Trophoblast cell (in vitro differentiated cells and primary cell): ENCODE data around the gene GSTP1.

Source experiments
- DNase-seq, 2 donors: peaks; one replicate each; pipeline ENCODE4 v3.0.0-alpha.2; 2016
- H2AFZ ChIP-seq: 2 replicates; pipeline ENCODE4 v1.6.1; 2013; ENCODE audit warnings: low read length, moderate library complexity, mild to moderate bottlenecking; ENCODE audit not compliant: insufficient read depth, poor library complexity
- H2AK5ac ChIP-seq: 2 replicates; pipeline ENCODE4 v1.6.1; 2013; ENCODE audit warnings: mild to moderate bottlenecking, low read length
- H2BK120ac ChIP-seq: 2 replicates; pipeline ENCODE4 v1.6.1; 2013; ENCODE audit warnings: low read length, mild to moderate bottlenecking, moderate library complexity; ENCODE audit not compliant: insufficient read depth, poor library complexity
- H2BK12ac ChIP-seq: 2 replicates; pipeline ENCODE4 v1.6.1; 2013; ENCODE audit warnings: mild to moderate bottlenecking, low read length, moderate library complexity
- H2BK5ac ChIP-seq: 2 replicates; pipeline ENCODE4 v1.6.1; 2013; ENCODE audit warnings: low read length, low read depth, moderate library complexity, mild to moderate bottlenecking; ENCODE audit not compliant: poor library complexity
- H3K14ac ChIP-seq: 2 replicates; pipeline ENCODE4 v1.6.1; 2013; ENCODE audit warnings: mild to moderate bottlenecking, low read length
- H3K18ac ChIP-seq: 2 replicates; pipeline ENCODE4 v1.6.1; 2013; ENCODE audit warnings: mild to moderate bottlenecking, low read length
- H3K23ac ChIP-seq: 2 replicates; pipeline ENCODE4 v1.6.1; 2013; ENCODE audit warnings: low read length
- H3K27ac ChIP-seq: 2 replicates; pipeline ENCODE4 v1.5.1; 2013; ENCODE audit warnings: low read depth, mild to moderate bottlenecking, inconsistent platforms, low read length, moderate library complexity
- H3K27me3 ChIP-seq: 2 replicates; pipeline ENCODE4 v1.6.1; 2013; ENCODE audit warnings: inconsistent platforms, mild to moderate bottlenecking, low read length, moderate library complexity; ENCODE audit not compliant: insufficient read depth
- H3K36me3 ChIP-seq, 2 experiments: 1 replicate in 1 of 2; 2 replicates in 1 of 2; pipeline ENCODE4 v1.6.1; 2013; ENCODE audit warnings: low read length in 2 of 2, mild to moderate bottlenecking in 2 of 2, moderate library complexity in 1 of 2; ENCODE audit not compliant: insufficient read depth in 2 of 2, control insufficient read depth in 1 of 2
- H3K4ac ChIP-seq: 2 replicates; pipeline ENCODE4 v1.6.1; 2013; ENCODE audit warnings: low read depth, mild to moderate bottlenecking, low read length, moderate library complexity
- H3K4me1 ChIP-seq, 2 experiments: 1 replicate in 1 of 2; 2 replicates in 1 of 2; pipeline ENCODE4 v1.6.1; 2013; ENCODE audit warnings: low read length in 2 of 2, mild to moderate bottlenecking in 2 of 2, moderate library complexity in 1 of 2; ENCODE audit not compliant: insufficient read depth in 2 of 2, control insufficient read depth in 1 of 2
- H3K4me2 ChIP-seq: 2 replicates; pipeline ENCODE4 v1.6.1; 2013; ENCODE audit warnings: inconsistent platforms, mild to moderate bottlenecking, low read length, moderate library complexity
- H3K4me3 ChIP-seq: 2 replicates; pipeline ENCODE4 v1.5.1; 2013; ENCODE audit warnings: mild to moderate bottlenecking, low read depth, low read length, inconsistent platforms
- H3K79me1 ChIP-seq: one replicate; pipeline ENCODE4 v1.6.1; 2013; ENCODE audit warnings: low read length
- H3K79me2 ChIP-seq: 2 replicates; pipeline ENCODE4 v1.6.1; 2013; ENCODE audit warnings: low read length, mild to moderate bottlenecking; ENCODE audit not compliant: control insufficient read depth, insufficient read depth, poor library complexity
- H3K9ac ChIP-seq: 2 replicates; pipeline ENCODE4 v1.6.1; 2013; ENCODE audit warnings: mild to moderate bottlenecking, low read length
- H3K9me3 ChIP-seq: 2 replicates; pipeline ENCODE4 v1.6.1; 2013; ENCODE audit warnings: low read depth, mild to moderate bottlenecking, control low read depth, inconsistent platforms, low read length; ENCODE audit not compliant: insufficient read depth
- H4K12ac ChIP-seq: 2 replicates; pipeline ENCODE4 v1.6.1; 2013; ENCODE audit warnings: low read depth, mild to moderate bottlenecking, low read length, moderate library complexity
- H4K8ac ChIP-seq: 2 replicates; pipeline ENCODE4 v1.6.1; 2013; ENCODE audit warnings: low read depth, mild to moderate bottlenecking, low read length, moderate library complexity
- H4K91ac ChIP-seq: one replicate; pipeline ENCODE4 v1.6.1; 2013; ENCODE audit warnings: low read depth, mild to moderate bottlenecking, low read length, moderate library complexity
- WGBS: extraction: QIAGEN DNeasy Blood & Tissue Kit; methylation state at CpG from one replicate; pipeline ENCODE4 v1.1.7; 2013; ENCODE audit warnings: missing lambda C conversion rate; ENCODE audit not compliant: insufficient read length, insufficient coverage; ENCODE audit errors: extremely low coverage; 5-methylcytosine and 5-hydroxymethylcytosine counted together

GSTP1 gene

DNA sequence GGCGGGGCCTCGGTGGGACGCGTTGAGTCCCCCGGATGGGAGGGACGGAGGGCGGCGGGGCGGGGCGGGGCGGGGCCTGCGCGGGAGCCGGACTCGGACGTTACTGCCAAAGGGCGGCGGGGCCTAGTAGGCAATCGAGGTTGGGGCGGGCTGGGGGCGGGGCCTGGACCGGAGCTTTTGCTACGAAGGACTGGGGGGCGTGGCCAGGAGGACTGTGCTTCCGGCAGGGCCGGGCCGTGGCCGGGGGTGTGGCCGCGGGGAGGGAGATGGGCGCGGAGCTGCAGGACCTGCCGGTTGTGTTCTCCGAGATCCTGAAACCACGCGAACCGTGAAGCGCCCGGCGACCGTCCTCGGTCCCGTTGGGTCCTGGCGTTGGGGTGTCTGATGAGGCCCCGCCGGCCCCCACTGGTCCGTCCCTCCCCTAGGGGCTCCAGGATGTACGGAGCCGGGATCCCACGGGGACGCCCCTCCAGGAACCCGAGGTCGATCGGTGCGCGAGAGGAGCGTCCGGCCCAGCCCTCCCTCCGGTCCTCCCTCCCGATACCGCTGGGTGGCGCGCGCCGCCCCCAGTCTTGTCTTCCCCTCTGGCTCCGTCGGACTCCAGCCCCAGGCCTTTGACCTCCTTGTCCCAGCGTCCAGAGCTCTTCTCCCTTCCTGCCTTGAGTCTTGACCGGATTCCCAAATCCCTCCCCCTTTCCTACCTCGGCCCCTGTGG, 46.8 kb downstream of the GSTP1 start:
- H4K91ac ChIP-seq, result peak overlapping the region; percentile 64
- WGBS, result no CpG with 5 or more reads among the region's 70 CpGs
- H3K9me3 ChIP-seq, result peaks cover 2% of the 10 kb centered on the region
- H3K18ac ChIP-seq, result peak overlapping the region; percentile 70
- peak overlapping the region; percentile 67 for H3K27ac ChIP-seq
- H2BK12ac ChIP-seq, result peak overlapping the region; percentile 47
- peak overlapping the region; percentile 89 for H4K12ac ChIP-seq
- H3K79me1 ChIP-seq, result peaks cover 9% of the 10 kb centered on the region
- peak overlapping the region; percentile 65 for H2BK120ac ChIP-seq
- peak overlapping the region; percentile 7 for H3K4ac ChIP-seq
- H3K9ac ChIP-seq, result peak overlapping the region; percentile 51
- no peaks in the 10 kb centered on the region for H3K36me3 ChIP-seq
- H2BK5ac ChIP-seq, result peak overlapping the region; percentile 55
- peaks cover 7 to 10% of the 10 kb centered on the region in 2 experiments for H3K4me1 ChIP-seq
- H4K8ac ChIP-seq, result peak overlapping the region; percentile 92
- no peaks in the 10 kb centered on the region for H3K27me3 ChIP-seq
- H3K79me2 ChIP-seq, result peaks cover 2% of the 10 kb centered on the region
- peak overlapping the region; percentile 33 for H2AFZ ChIP-seq
- H3K4me2 ChIP-seq, result peak overlapping the region; percentile 97
- H3K14ac ChIP-seq, result peak overlapping the region; percentile 67
- peak; percentile 98 to 99 for DNase-seq
- H3K4me3 ChIP-seq, result peak overlapping the region; percentile 80
- H2AK5ac ChIP-seq, result no peak overlapping the region
- H3K23ac ChIP-seq, result no peak overlapping the region

DNA sequence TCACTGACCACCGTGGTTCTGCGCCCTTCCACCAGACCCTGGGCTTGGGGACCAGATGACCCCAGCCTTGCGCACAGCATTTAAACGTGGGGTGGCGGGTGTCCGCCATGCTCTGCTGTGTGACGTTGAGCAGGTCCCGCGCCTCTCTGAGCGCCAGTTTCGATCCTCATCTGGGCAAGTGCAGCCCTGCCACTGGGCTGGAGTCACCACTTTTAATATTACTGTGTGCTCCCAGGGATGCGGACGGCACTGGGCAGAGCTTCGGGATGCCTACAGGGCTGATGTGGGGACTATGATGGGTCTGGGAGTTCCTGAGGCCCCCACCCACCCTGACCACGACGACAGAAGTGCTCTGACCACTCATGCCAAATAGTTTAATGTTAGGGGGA, 47.3 kb downstream of the GSTP1 start:
- H3K36me3 ChIP-seq, result no peaks in the 10 kb centered on the region
- H3K4me1 ChIP-seq, result peaks cover 7 to 10% of the 10 kb centered on the region in 2 experiments
- WGBS, result no CpG with 5 or more reads among the region's 16 CpGs
- peak overlapping the region; percentile 80 for H3K4me3 ChIP-seq
- peak overlapping the region; percentile 42 for H3K27ac ChIP-seq
- no peak overlapping the region for H3K18ac ChIP-seq
- no peaks in the 10 kb centered on the region for H3K27me3 ChIP-seq
- peak overlapping the region; percentile 7 for H3K4ac ChIP-seq
- H3K79me2 ChIP-seq, result peaks cover 2% of the 10 kb centered on the region
- peak overlapping the region; percentile 92 for H4K8ac ChIP-seq
- peaks cover 2% of the 10 kb centered on the region for H3K9me3 ChIP-seq
- DNase-seq, result no peak
- H3K14ac ChIP-seq, result peak overlapping the region; percentile 45
- H3K9ac ChIP-seq, result peak overlapping the region; percentile 13
- peak overlapping the region; percentile 64 for H4K91ac ChIP-seq
- H2BK12ac ChIP-seq, result no peak overlapping the region
- H3K23ac ChIP-seq, result no peak overlapping the region
- H2AFZ ChIP-seq, result peak overlapping the region; percentile 33
- H4K12ac ChIP-seq, result peak overlapping the region; percentile 89
- no peak overlapping the region for H2BK120ac ChIP-seq
- H3K79me1 ChIP-seq, result peaks cover 9% of the 10 kb centered on the region
- H2BK5ac ChIP-seq, result peak overlapping the region; percentile 55
- no peak overlapping the region for H2AK5ac ChIP-seq
- H3K4me2 ChIP-seq, result peak overlapping the region; percentile 97

DNA sequence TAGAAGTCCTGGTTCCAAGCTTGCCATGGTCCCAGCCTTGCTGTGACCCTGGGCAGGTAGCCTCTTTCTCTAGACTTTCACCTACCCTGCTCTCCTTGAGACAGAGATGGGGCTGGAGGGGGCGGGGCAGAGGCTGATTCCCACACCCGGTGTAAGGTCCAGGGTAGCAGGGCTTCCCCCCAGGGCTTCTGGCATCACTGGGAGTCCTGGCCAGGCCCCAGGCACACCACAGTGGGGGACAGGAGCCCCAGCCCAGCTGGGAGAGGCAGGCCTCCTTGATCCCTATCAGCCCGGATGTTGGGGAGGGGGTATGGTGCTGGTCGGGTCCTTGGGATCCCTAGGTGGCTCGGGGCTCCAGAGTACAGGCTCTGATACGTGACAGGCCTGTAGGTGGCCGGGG, 47.8 kb downstream of the GSTP1 start:
- peaks cover 2% of the 10 kb centered on the region for H3K9me3 ChIP-seq
- H3K27me3 ChIP-seq, result no peaks in the 10 kb centered on the region
- H2AK5ac ChIP-seq, result peak overlapping the region; percentile 39
- no peak overlapping the region for H2BK5ac ChIP-seq
- no peak overlapping the region for H3K18ac ChIP-seq
- no peak overlapping the region for H3K23ac ChIP-seq
- H3K36me3 ChIP-seq, result no peaks in the 10 kb centered on the region
- H3K4me3 ChIP-seq, result no peak overlapping the region
- H4K12ac ChIP-seq, result peak overlapping the region; percentile 16
- H4K91ac ChIP-seq, result peak overlapping the region; percentile 64
- H3K9ac ChIP-seq, result no peak overlapping the region
- peaks cover 2% of the 10 kb centered on the region for H3K79me2 ChIP-seq
- no peak overlapping the region for H2AFZ ChIP-seq
- H3K14ac ChIP-seq, result no peak overlapping the region
- peaks cover 9% of the 10 kb centered on the region for H3K79me1 ChIP-seq
- H3K4me1 ChIP-seq, result peaks cover 7 to 10% of the 10 kb centered on the region in 2 experiments
- no peak overlapping the region for H3K4me2 ChIP-seq
- no CpG with 5 or more reads among the region's 7 CpGs for WGBS
- H2BK120ac ChIP-seq, result no peak overlapping the region
- H4K8ac ChIP-seq, result peak overlapping the region; percentile 92
- H3K27ac ChIP-seq, result no peak overlapping the region
- no peak overlapping the region for H3K4ac ChIP-seq
- DNase-seq, result no peak
- H2BK12ac ChIP-seq, result peak overlapping the region; percentile 14

DNA sequence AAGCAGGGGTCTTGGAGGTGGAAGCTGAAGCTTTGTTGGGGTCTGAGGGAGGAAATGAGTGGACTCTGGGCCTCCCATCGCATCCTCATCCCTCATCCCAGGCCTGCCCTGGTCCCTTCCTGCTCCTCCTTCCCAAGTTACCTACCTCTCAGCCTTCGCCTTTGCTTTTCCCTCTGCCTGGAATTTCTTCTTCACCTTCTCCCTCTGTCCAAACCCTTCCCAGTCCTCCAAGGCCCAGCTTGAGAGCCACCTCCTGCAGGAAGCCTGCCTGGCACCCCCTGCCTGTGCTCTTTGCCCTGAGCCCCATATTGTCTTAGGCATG, 48.2 kb downstream of the GSTP1 start:
- Histone ChIP-seq H3K79me1 (peaks cover 9% of the 10 kb centered on the region), H3K4ac (no peak overlapping the region), H4K12ac (no peak overlapping the region), H3K27me3 (no peaks in the 10 kb centered on the region), H2BK12ac (no peak overlapping the region), H3K79me2 (peaks cover 2% of the 10 kb centered on the region), H3K27ac (no peak overlapping the region), H3K4me2 (no peak overlapping the region), H3K36me3 (no peaks in the 10 kb centered on the region), H4K8ac (no peak overlapping the region), H3K9ac (no peak overlapping the region), H2AK5ac (peak overlapping the region; percentile 39), H3K4me1 (peaks cover 7 to 10% of the 10 kb centered on the region in 2 experiments), H2BK120ac (no peak overlapping the region), H3K18ac (no peak overlapping the region), H3K14ac (peak overlapping the region; percentile 10), H2BK5ac (no peak overlapping the region), H2AFZ (no peak overlapping the region), H3K23ac (no peak overlapping the region), H4K91ac (peak overlapping the region; percentile 64), H3K9me3 (peaks cover 2% of the 10 kb centered on the region), H3K4me3 (no peak overlapping the region)
- no peak for DNase-seq
- no CpG with 5 or more reads among the region's 2 CpGs for WGBS
